ENCODE data around the gene PKDCC.
A peak's percentile ranks its signal among the peaks of the same experiment; 100 is the strongest.

The PKDCC gene

DNA sequence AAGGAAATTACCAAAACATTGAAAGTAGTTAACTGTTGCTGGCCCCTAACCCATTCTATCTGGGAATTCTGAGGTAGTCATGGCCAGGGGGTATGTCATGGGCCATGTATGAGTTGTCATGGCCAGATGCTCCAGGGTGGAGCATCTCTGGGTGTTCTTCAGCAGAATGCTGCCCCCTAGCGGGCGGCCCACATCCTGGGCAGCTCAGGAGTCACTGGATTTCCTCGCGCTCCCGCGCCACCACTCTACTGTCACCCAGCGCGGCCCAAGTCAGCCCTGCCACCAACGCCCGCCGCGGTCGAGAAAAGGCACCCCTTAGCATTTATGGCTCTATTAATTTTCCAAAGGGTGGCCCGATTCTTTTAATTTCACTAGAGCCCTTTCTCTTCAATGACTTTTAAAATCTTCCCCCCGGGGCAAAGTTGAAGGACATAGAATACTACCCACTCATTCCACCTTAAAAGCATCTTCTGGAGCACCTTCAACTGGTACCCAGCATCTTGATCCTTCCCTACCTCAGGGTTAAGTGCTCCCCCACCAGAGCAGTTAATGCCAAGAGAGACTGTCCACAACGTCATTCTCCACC, 41.6 kb downstream of the PKDCC start:
- peak; percentile 75 for DNase-seq (ENCODE audit: low spot score)

DNA sequence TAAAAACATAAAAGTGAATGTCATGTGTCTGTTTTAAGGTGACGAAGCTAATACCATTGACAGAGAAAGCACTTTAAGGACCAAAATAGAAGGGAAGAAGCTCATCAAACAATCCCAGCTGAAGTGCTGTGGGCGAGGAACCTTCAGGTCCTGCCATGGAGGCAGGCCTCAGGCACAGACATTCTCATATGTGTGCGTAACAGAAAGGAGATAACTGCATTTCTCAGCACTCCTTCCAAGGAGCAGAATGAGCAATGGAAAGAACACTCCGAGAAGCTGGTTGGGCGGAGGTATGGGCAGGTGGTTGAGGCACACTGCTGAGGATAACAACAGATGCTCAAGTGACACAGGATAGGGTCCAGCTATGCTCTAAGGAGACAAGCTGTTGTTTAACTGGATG, 42.4 kb downstream of the PKDCC start:
- no peak for DNase-seq (ENCODE audit: low spot score)

- no peak for DNase-seq (ENCODE audit: low spot score)
These were observed 43.9 kb downstream of the PKDCC start for GRCh38 chr2:42091671-42092070.

DNA sequence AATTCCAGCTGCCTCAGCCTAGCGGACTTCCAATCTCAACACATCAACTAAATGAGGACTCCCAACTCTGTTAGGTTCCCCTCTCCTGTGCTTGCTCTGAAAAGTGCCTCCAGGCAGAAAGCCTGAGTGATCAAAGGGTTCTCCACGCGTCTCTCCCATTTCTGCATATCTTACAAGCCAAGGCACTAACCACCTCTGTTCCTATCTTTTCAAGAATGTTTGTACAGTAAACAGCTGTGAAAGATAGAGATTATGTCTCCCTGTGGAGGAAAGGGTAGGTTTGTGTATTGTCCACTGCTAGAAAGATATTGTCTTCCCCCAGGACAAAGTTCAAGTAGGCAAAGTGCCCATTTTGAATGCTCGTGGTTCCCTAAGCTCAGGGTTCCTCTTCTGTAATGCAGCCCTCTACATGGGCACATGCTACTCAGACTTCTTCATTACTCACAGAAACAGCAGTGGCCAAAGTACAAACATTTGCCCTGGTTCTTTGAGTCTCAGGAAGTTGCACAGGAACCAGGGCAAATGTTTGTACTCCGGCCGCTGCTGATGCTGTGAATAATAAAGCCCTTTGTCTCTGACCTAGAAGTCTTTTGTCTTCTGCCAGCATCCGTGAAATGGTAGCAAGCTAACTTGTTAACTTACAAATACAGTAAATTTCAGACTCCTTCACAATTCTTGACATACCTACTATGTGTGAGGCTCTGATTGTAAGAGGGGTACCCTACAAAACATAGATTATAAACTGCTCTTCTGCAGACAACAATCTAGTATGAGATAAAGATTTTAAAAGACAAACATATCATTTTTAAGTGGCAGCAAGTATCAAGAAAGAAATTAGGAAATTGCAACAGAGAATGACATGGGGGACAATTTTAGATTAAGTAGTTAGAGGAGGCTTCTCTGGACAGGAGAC, 44.5 kb downstream of the PKDCC start:
- DNase-seq (ENCODE audit: low spot score), result no peak

DNA sequence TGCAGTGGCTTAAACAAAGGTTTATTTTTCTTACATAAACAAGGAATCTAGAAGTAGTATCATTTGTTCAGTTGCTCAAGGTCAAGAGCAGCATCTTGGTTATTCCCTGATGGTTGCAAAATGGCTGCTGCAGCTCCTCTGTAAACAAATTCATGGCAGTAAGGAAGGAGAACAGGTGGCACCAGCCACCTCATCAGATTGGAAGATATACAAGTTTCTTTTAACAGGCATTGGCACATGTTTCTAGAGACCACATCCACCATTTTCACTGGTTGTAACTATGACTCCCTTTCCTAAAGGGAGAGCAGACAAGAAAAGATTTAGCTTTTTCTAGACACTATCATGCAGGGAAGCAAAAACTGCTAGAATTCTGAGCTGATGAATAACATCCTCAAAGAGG, 46.3 kb downstream of the PKDCC start:
- no peak for DNase-seq (ENCODE audit: low spot score)

DNA sequence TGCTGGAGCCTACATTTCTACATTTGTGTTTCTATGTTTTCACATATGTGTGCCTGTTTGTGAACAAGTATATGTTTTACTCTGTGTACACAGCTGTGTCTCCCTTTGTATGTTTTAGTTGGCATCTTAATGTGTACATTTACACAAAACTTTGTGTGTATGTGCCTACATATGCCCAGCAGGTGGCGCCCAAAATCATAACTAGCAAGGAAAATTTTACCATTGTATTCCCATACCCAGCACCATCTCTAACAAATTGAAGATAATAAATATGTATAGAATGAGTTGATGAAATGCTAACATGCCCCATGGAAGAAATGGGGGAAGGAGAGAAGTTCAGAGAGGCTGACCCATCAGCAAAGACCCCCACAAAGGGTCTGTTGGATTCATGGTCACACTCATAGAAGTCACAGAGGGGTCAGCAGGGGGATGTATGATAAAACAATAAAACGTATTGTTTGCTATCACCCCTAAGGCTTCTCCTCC, 48.1 kb downstream of the PKDCC start:
- peak; percentile 84 for DNase-seq (ENCODE audit: low spot score)

- no peak for DNase-seq (ENCODE audit: low spot score)
These were observed 49.2 kb downstream of the PKDCC start for GRCh38 chr2:42096869-42097591.

DNA sequence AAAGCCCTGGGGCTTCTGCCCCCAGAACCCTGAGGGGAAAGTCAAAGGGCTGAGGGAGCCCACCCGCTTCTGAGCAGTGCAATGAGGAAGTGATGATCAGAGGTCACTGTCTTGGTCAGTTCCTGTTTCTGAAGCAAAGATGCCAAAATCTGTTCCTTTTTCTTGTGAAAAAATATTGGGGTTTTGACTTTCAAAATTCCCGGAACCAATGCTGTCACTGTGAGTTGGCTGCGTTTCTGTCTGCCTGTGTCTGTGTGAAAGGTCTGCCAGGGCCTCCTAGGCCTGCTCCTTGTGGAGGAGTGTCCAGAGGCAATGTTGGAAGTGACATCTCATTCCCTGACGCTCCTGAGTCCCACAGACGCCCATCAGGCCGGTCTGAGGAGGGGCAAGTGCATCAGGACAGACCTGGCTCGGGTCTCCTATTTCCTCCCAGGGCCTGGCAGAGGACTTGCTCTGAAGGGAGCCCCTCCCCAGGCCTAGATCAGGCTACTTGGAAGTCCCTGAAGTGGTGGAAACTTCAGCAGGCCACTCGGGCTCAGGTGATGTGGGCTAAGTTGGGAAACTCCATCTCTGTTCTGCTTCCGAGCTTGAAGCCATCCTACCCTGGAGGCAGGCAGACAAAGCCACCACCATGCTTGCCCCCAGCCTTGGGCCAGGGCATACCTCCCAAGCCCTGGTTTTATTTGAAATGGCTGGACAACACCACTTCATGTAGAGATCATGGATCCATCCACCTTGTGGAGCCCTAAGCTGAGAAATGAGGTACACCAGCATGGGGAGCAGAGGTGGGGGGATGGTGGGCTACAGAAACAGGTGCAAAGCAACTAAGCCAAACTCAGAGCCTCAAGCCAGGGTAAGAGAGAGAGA, 51.0 kb downstream of the PKDCC start:
- DNase-seq (ENCODE audit: low spot score), result no peak

- DNase-seq (ENCODE audit: low spot score), result no peak
These were observed 51.8 kb downstream of the PKDCC start for GRCh38 chr2:42099438-42100173.

DNA sequence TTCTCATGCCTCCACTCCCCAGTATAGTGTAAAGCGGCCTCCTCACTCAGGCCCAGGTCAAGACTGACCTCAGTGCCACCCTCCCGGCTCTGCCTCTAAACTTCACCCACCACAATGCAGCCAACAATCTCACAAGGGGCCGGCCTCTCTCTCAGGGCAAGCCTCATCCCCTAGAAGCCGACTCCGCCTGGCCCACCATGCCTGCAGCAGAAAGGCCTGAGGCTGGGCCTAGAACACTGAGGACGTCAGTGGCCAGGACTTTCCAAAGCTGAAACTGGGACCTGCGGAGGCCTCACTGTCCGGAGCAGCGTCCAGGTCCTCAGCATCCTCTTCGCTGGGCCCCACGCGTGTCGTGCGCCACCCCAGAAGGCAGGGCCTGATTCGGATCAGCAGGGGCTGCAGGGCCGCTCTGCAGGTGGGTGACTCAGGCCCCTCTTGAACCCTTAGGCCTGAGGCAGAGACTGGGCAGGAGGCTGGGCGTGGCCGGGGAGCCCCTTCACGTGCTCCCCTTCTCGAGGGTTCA, 52.9 kb downstream of the PKDCC start:
- no peak for DNase-seq (ENCODE audit: low spot score)

GRCh38 chr2:42101206-42102023, 53.6 kb downstream of the PKDCC start:
- DNase-seq (ENCODE audit: low spot score), result peak; percentile 52

- DNase-seq (ENCODE audit: low spot score), result peak; percentile 95
These were observed 54.3 kb downstream of the PKDCC start for GRCh38 chr2:42102024-42102590.

DNA sequence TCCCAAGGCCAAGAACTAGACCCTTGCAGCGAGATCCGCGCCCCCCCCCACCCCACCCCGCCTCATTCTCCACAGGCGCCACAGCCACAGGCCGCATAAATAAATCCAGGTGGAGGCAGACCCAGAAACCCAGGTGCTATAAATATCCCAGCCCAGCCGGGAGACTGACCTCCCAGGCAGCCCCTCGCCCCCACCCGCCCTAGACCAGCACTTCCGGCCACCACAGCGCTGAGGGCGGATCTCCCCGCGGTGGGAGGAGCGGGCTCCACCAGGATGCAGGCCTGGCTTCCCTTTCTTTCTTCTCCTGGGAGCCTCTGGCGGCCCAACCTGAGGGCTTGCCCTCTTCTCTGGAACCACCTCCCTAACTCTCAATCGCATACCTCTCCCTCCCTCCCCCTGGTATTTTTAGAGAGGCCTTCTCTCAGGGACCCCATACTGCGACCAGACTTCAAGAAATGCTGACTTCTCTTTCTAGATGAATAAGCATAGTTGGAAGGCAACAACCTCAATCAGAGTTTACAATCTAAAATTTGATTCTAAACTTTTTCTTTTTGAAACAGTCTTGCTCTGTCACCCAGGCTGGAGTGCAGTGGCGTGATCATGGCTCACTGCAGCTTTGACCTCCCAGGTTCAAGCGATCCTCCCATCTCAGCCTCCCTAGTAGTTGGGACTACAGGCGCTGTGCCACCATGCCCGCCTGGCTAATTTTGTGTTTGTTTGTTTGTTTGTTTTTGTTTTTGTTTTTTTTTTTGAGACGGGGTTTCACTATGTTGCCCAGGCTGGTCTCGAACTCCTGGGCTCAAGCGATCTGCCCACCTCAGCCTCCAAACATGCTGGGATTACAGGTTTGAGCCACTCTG, 55.0 kb downstream of the PKDCC start:
- no peak for DNase-seq (ENCODE audit: low spot score)

DNA sequence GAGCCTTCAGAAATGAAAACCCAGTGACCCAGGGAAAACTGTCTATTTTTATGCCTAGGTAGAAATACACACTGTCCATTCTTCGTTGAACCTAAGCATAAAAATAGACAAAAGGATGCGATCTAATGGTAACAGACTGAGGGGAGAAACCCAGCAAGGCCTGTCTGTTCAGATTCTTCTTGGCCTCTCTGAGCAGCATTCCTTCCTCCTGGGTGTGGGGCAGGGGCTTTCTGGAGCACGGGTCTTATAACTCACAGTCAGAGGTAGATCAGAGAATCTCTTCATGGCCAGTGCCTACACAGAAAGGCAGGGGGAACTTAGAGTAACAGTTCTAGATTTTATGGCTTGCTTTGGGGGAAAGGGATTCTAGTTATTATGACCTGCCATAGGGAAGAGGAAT, 56.0 kb downstream of the PKDCC start:
- no peak for DNase-seq (ENCODE audit: low spot score)

DNA sequence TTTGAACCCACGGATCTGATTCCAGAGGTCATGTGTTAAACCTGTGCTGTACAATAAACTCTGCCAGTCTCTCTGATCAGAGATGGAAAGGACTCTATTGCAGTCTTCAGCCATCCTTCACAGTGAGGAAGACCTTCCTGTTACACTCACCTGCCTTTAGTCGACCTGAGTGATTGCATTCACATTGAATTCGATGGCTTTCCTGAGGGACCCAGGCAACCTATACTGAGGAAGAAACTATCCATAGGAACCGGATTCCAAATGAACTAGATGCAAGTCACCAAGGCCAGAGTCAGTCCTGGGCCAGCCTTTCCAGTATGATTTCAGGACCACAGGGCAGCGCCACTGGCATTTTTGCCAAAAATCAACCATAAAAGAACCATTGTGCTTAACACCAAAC, 56.8 kb downstream of the PKDCC start:
- no peak for DNase-seq (ENCODE audit: low spot score)

DNA sequence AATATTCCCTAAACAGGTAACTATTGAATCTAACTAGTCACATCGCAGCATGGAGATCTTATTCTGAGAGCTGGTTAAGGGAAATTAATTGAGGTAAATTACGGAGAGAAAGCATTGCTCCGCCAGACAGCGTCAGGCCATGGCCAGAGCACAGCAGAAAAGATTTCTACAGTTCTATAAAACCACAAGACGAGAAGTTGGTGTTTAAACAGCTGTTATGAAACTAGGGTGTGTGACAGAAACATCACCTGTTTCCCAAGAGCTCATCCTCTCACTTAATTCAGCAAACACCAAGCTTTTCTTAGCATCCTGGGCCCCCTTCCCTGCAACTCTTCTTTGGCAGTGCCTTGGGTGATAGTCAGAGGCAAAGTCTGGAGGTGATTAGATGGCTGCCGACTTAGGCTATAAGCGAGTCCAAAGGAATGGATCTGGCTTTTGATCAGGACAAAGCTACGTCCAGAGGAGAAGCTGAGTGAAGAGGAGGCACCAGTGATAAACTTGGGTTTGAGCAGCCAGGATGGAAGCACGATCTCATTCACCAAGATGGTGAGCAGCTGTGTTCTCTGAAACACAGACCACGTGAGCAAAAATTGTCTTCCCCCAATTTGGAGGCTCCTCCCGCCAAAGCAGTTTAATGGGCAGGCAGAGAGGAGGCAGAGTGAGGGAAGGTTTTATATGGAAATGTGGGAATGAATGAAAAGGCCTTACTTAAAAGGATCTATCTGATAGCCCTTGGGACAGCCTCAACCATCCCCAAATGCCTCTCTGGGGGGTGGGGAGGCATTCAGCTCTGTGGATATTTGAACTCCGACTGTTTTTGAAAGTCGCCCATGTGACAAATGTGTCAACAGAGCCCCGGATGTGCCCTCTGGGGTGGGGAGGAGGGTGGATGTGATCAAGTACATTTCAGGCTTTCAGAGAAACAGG, 57.8 kb downstream of the PKDCC start:
- DNase-seq (ENCODE audit: low spot score), result peak; percentile 91

- no peak for DNase-seq (ENCODE audit: low spot score)
These were observed 58.5 kb downstream of the PKDCC start for GRCh38 chr2:42106257-42106816.

All from CD4-positive, alpha-beta T cell treated with Interleukin-2 at 100 ng/mL for 4 hours (primary cell).